Ishikawa (cell line): Measurements from ENCODE around the gene CST8.

ENCODE experiments used
- CEBPB ChIP-seq: IDR thresholded peaks from 2 replicates; pipeline ENCODE4 v1.6.1; 2012
- CREB1 ChIP-seq: IDR thresholded peaks from 2 replicates; pipeline ENCODE4 v1.6.1; 2012; ENCODE audit warnings: low read depth
- EGR1 ChIP-seq: IDR thresholded peaks from 2 replicates; pipeline ENCODE4 v1.6.1; 2012
- EP300 ChIP-seq: IDR thresholded peaks from 2 replicates; pipeline ENCODE4 v1.6.1; 2012; ENCODE audit warnings: borderline replicate concordance
- FOXM1 ChIP-seq: IDR thresholded peaks from 2 replicates; pipeline ENCODE4 v1.6.1; 2012; ENCODE audit warnings: low read depth, borderline replicate concordance
- NFIC ChIP-seq: IDR thresholded peaks from 2 replicates; pipeline ENCODE4 v1.6.1; 2012
- RAD21 ChIP-seq: IDR thresholded peaks from 2 replicates; pipeline ENCODE4 v1.6.1; 2012; ENCODE audit warnings: low read depth
- TAF1 ChIP-seq: IDR thresholded peaks from 2 replicates; pipeline ENCODE4 v1.6.1; 2012; ENCODE audit warnings: low read depth, mild to moderate bottlenecking
- TCF12 ChIP-seq: IDR thresholded peaks from 2 replicates; pipeline ENCODE4 v1.6.1; 2012; ENCODE audit warnings: low read depth
- TEAD4 ChIP-seq: IDR thresholded peaks from 2 replicates; pipeline ENCODE4 v1.6.1; 2012
- YY1 ChIP-seq: IDR thresholded peaks from 2 replicates; pipeline ENCODE4 v1.6.1; 2012; ENCODE audit warnings: low read depth
- ZBTB7A ChIP-seq: IDR thresholded peaks from 2 replicates; pipeline ENCODE4 v1.6.1; 2012; ENCODE audit warnings: low read depth
- TF ChIP-seq, protein P1 (sequence below): IDR thresholded peaks from 2 replicates; pipeline ENCODE4 v1.6.1; 2012; ENCODE audit warnings: low read depth, mild to moderate bottlenecking
- TF ChIP-seq, protein P2 (sequence below): IDR thresholded peaks from 2 replicates; pipeline ENCODE4 v1.6.1; 2012
- TF ChIP-seq, protein P3 (sequence below): IDR thresholded peaks from 2 replicates; pipeline ENCODE4 v1.6.1; 2012

CST8 gene

DNA sequence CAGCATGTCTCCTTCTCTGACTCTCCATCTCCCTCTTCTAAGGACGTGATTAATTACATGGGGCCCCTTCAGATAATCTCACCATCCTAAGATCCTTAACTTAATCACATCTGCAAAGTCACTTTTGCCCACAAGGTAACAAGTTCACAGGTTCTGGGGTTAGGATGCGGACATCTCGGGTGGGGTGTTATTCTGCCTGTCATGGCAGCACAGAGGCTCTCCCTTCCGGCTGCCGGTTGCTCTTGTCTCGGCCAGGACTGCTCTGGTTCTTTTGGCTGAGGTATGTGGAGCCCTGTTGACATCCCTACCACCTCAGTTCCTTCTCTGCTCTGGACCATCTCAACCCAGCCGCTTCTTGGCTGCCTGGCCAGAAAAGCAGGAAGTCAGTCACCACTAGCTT lies 34.0 kb upstream of the CST8 start:
- TF ChIP-seq, protein P1, sequence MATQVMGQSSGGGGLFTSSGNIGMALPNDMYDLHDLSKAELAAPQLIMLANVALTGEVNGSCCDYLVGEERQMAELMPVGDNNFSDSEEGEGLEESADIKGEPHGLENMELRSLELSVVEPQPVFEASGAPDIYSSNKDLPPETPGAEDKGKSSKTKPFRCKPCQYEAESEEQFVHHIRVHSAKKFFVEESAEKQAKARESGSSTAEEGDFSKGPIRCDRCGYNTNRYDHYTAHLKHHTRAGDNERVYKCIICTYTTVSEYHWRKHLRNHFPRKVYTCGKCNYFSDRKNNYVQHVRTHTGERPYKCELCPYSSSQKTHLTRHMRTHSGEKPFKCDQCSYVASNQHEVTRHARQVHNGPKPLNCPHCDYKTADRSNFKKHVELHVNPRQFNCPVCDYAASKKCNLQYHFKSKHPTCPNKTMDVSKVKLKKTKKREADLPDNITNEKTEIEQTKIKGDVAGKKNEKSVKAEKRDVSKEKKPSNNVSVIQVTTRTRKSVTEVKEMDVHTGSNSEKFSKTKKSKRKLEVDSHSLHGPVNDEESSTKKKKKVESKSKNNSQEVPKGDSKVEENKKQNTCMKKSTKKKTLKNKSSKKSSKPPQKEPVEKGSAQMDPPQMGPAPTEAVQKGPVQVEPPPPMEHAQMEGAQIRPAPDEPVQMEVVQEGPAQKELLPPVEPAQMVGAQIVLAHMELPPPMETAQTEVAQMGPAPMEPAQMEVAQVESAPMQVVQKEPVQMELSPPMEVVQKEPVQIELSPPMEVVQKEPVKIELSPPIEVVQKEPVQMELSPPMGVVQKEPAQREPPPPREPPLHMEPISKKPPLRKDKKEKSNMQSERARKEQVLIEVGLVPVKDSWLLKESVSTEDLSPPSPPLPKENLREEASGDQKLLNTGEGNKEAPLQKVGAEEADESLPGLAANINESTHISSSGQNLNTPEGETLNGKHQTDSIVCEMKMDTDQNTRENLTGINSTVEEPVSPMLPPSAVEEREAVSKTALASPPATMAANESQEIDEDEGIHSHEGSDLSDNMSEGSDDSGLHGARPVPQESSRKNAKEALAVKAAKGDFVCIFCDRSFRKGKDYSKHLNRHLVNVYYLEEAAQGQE = no peak
- TF ChIP-seq RAD21 (no peak), YY1 (no peak), TCF12 (no peak), TEAD4 (no peak), NFIC (no peak), ZBTB7A (no peak), TAF1 (no peak), FOXM1 (no peak)
- TF ChIP-seq, protein P2, sequence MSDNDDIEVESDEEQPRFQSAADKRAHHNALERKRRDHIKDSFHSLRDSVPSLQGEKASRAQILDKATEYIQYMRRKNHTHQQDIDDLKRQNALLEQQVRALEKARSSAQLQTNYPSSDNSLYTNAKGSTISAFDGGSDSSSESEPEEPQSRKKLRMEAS = no peak

DNA sequence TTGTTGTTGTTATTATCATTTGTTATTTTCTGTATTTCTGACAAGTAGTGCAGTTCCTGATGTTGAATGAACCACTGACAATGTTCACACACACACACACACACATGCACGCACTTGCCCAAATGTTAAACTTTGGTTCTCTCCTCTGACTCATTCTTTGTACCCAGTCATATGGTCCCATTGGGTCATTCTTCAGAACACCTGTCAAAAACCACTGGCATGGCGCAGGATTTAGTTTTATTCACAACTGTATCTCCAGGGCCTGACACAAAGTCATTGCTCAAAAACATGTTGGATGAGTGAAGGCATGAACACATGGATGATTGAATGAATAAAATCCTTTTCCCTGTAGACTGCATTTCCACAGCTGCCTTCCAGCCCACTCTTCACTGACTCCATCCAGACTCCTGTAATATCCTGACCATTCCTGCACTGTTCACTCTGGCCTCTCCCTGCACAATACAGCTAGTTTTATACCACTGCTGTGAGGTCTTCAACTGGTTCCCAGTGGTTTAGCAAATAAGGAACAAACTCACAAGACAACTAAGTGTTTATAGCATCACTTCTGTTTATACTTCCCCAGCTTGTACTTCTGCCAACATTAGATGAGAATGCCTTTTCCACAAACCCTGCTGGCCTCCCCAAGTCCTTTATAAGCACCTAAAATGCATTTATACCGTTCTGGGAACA lies 31.3 kb upstream of the CST8 start:
- TF ChIP-seq, protein P1 = no peak
- TF ChIP-seq EP300 (no peak), TEAD4 (no peak), EGR1 (no peak), CREB1 (no peak), NFIC (no peak), FOXM1 (no peak), ZBTB7A (no peak), RAD21 (no peak), TAF1 (no peak), TCF12 (no peak), YY1 (no peak), CEBPB (no peak)
- TF ChIP-seq, protein P3, sequence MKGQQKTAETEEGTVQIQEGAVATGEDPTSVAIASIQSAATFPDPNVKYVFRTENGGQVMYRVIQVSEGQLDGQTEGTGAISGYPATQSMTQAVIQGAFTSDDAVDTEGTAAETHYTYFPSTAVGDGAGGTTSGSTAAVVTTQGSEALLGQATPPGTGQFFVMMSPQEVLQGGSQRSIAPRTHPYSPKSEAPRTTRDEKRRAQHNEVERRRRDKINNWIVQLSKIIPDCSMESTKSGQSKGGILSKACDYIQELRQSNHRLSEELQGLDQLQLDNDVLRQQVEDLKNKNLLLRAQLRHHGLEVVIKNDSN = no peak
- TF ChIP-seq, protein P2 = no peak

DNA sequence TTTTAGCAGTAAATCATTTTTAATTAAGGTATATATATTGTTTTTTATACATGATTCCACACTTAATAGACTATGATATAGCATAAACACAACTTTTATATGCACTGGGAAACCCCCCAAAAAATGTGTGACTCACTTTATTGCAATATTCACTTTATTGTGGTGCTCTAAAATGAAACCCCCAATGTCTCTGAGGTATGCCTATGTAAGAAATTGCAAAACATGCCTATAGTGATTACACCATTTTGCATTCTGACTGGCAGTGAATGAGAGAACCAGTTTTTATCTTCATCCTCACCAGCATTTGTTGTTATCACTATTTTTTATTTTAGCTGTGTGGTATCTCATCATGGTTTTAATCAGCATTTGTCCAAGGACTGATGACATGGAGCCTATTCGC lies 29.7 kb upstream of the CST8 start:
- TF ChIP-seq RAD21 (no peak), EP300 (no peak), TEAD4 (no peak), TAF1 (no peak), TCF12 (no peak), EGR1 (no peak), CEBPB (no peak), FOXM1 (no peak), ZBTB7A (no peak)
- TF ChIP-seq, protein P2 = no peak
- TF ChIP-seq, protein P1 = no peak
- TF ChIP-seq, protein P3 = no peak

DNA sequence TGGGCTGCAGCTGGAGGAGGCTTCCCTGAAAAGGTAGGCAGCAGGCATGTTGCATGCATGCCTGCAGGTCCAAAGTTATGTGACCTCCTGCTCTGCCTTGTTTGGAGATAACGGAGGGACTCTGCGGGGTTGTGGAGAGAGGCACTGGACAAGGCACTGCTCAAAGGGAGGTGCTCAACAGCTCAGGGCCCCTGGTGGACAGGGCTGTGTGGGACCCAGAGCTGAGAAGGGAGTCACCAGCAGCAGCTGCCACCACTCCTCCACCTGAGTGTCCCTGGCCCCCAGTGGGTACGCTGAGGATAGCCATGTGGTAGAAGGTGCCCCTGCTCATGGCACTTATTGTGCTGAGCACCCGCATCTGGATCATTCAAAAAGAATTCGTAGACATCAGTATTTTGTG lies 15.5 kb upstream of the CST8 start:
- TF ChIP-seq TCF12 (no peak), RAD21 (no peak), TEAD4 (no peak), CEBPB (no peak), FOXM1 (no peak), YY1 (no peak), NFIC (no peak), TAF1 (no peak), EGR1 (no peak), EP300 (no peak), ZBTB7A (no peak), CREB1 (no peak)
- TF ChIP-seq, protein P1 = no peak
- TF ChIP-seq, protein P3 = no peak
- TF ChIP-seq, protein P2 = no peak
